HG02678 (cell line): ENCODE data around the gene SCG3.

ENCODE experiments used
- ATAC-seq: cut with Tn5 transposase; IDR thresholded peaks from one replicate; pipeline ENCODE4 v1.9.1; 2021; ENCODE audit warnings: mild to moderate bottlenecking, moderate library complexity; ENCODE audit not compliant: unreplicated experiment

SCG3 gene

GRCh38 chr15:51677452-51677851 is 3.9 kb upstream of the SCG3 start:
- ATAC-seq: no peak

- ATAC-seq: no peak
These were observed 3.2 kb upstream of the SCG3 start for GRCh38 chr15:51678096-51678495.

- no peak for ATAC-seq
These were observed 982 bp upstream of the SCG3 start for GRCh38 chr15:51680321-51680720.

GRCh38 chr15:51687565-51687964 is 6.3 kb downstream of the SCG3 start:
- ATAC-seq: no peak

DNA sequence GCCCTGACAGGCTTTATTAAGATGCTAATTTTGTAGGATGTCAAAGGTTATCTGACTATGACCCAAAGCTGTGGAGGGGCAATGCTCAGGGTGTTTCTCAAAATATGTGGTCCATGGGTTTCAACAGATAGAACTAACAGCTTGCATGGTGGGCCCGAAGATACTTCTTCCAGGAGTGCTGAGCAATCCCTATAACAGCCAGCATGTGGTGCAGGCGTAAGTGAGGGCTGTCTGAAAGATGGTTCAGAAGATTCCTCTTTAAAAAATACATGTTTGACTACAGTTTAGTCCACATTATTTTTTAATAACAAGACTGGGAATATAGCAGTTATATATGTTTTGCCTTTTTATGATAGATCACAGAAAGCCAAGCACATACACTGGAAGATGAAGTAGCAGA is 7.6 kb downstream of the SCG3 start:
- no peak for ATAC-seq

DNA sequence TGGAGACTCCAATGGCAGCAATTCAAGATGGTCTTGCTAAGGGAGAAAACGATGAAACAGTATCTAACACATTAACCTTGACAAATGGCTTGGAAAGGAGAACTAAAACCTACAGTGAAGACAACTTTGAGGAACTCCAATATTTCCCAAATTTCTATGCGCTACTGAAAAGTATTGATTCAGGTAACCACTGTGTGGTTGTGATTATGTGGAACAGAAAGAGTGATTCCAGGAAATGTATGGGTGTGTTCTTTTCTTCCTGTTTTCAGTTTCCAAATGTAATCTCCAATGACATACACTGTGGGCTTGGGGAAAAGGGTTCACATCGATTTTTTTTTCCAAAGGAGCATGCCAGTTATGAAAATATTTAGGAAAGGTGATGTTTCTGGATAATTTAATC is 10.9 kb downstream of the SCG3 start:
- ATAC-seq: no peak

DNA sequence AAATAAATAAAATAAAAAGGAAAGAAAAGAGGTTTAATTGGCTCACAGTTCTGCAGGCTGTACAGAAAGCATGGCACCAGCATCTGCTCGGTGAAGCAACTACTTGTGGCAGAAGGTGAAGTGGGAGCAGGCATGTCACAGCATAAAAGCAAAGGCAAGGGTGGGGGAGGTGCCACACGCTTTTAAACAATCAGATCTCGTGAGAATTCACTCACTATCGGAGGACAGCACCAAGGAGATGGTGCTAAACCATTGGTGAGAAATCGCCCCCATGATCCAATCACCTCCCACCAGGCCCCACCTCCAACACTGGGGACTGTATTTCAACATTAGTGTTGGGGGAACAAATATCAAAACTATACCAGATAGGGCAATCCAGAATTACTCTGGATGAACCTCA is 15.3 kb downstream of the SCG3 start:
- no peak for ATAC-seq

GRCh38 chr15:51697163-51697562 is 15.9 kb downstream of the SCG3 start:
- no peak for ATAC-seq

GRCh38 chr15:51699373-51699772 is 18.1 kb downstream of the SCG3 start:
- no peak for ATAC-seq

- ATAC-seq: no peak
These were observed 21.4 kb downstream of the SCG3 start for GRCh38 chr15:51702710-51703109.

DNA sequence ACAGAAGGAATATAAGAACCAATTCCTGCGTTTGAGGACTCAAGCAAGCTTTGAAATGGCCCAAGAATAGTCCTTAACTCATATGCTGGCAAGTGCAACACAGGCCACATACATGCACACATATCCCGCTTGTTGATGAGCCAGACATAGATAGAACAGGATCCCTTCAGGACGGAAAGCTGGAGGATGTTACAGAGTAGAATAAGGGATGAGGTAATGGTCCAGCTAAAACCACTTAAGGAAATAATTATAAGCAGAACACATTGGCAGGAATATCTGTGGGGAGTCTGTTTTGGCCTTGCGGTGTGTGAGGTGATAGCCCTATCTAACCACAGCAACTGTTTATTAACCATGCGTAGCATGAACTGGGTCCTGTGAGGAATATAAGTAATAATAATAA is 25.0 kb downstream of the SCG3 start:
- no peak for ATAC-seq

DNA sequence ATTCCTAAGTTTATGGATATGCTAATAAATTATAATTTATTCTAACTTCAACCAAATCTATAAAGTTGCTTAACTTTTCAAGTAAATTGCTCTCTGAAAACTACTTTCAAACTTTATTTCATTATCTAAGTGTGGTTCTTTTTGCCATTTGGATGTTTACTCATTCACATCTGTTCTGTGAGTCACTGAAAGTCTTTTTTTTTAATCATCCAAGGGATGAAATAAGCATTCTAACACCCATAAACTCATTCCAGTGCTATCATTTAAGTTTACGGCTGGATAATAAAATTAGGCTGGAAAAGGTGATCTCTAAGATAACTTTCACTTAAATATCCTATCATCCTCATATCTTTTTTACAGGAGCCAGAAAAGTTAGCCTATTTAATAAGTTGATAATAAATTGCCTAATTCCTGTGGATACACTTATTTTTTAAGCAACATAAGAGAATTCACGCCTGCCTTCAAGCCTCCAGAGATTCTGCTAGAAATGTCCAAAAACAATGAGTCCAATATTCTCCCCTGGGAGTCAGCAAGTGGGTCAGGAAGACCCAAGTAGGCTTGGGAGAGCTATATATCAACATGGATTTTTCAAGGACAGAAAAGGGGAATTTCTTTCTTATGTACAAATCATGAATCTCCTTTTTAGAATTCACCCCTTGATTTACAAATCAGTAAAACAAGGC is 25.8 kb downstream of the SCG3 start:
- no peak for ATAC-seq

DNA sequence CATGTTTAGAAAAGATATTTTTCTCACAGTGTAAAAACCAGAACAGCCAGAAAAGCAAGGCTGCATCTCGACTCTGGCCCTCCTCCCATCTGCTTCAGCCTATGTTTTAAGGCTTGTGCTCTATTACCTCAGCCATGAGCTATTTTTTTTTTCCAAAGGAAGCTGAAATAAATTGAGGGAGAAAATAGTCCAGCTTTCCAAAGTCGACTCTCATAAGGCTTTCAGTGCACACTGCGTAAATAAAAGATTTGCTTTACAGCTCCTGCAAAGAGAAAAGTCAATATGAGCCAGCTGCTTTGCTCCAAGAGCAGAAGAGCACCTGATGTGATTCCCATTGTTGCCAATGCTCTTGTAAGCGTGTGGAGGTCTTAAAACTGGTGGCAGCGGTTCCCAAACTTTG is 26.7 kb downstream of the SCG3 start:
- no peak for ATAC-seq

DNA sequence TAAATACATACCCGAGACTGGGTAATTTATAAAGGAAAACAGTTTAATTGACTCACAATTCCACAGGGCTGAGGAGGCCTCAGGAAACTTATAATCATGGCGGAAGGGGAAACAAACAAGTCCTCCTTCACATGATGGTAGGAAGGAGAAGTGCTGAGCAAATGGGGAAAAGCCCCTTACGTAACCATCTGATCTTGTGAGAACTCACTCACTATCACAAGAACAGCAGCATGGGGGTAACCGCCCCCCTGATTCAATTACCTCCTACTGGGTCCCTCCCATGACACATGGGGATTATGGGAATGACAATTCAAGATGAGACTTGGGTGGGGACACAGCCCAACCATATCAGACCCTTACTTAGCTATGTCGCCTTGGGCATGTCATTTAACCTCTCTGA is 27.7 kb downstream of the SCG3 start:
- ATAC-seq: no peak

GRCh38 chr15:51714162-51714561 is 32.9 kb downstream of the SCG3 start:
- no peak for ATAC-seq

- no peak for ATAC-seq
These were observed 33.6 kb downstream of the SCG3 start for GRCh38 chr15:51714911-51715310.

- ATAC-seq: no peak
These were observed 36.9 kb downstream of the SCG3 start for GRCh38 chr15:51718219-51718618.

DNA sequence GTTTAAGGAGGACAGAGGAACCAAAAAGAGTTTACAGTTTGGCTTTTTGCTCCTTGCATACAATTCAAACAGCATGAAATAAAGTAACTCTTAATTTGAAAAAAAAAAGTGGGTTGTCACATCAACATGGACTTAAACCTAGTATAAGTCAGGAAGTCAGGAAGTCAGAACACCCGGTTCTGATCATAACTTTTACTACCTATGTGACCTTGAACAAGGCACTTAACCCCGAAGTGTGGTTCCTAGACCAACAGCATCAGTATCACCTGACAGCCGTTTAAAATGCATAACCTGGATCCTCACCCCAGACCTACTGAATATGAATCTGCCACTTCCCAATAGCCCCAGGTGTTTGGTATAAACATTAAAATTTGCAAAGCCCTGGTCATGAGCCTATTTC is 37.4 kb downstream of the SCG3 start:
- ATAC-seq: no peak

DNA sequence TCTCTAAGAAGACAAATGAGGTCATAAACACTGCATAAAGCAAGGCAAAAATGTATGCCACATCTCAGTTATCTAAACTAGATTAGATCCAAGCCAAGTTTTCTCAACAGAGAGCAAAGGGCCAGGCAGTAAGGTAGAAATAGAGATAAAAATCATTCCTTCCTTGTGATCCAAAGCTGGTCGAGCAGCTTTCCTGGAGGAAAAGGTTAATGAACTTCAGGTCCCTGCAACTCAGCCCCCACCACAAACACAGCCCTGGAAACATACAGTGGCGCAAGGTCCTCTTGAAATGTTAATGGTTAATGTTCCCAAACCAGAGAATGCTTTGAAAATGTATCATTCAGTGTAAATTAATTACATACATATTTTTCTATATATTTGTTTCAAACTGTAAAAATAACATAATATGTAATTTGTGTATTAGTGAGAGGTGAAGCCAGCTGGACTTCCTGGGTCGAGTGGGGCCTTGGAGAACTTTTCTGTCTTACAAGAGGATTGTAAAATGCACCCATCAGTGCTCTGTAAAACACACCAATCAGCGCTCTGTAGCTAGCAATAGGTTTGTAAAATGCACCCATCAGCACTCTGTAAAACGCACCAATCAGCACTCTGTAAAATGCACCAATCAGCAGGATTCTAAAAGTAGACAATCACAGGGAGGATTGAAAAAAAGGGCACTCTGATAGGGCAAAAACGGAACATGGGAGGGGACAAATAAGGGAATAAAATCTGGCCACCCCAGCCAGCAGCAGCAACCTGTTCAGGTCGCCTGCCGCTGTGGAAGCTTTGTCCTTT is 39.1 kb downstream of the SCG3 start:
- ATAC-seq: no peak

GRCh38 chr15:51721199-51721960 is 40.1 kb downstream of the SCG3 start:
- ATAC-seq: no peak

GRCh38 chr15:51724199-51724598 is 42.9 kb downstream of the SCG3 start:
- no peak for ATAC-seq

GRCh38 chr15:51724673-51725072 is 43.4 kb downstream of the SCG3 start:
- ATAC-seq: no peak
